ENCODE results near the gene SLC49A4.

- no peak for TF ChIP-seq CTCF (IDR thresholded peaks at IDR 0.05; ENCODE audit: low read length)
- TF ChIP-seq EZH2 (IDR thresholded peaks at IDR 0.05; ENCODE audit: borderline replicate concordance, low read length): no peak
Observed at GRCh38 chr3:122800031-122800430, 5.2 kb downstream of the SLC49A4 start.
